HG03066 (cell line): Measurements from ENCODE around the gene MYCN.
"Not testable (repeated sequence)": the region's sequence is repeated elsewhere in the genome, so short reads cannot be mapped to it uniquely, and the experiment has no call there.

Source experiments
- ATAC-seq: cut with Tn5 transposase; IDR thresholded peaks from one replicate; pipeline ENCODE4 v1.9.1; 2021; ENCODE audit warnings: low read depth; ENCODE audit not compliant: unreplicated experiment

Gene MYCN

DNA sequence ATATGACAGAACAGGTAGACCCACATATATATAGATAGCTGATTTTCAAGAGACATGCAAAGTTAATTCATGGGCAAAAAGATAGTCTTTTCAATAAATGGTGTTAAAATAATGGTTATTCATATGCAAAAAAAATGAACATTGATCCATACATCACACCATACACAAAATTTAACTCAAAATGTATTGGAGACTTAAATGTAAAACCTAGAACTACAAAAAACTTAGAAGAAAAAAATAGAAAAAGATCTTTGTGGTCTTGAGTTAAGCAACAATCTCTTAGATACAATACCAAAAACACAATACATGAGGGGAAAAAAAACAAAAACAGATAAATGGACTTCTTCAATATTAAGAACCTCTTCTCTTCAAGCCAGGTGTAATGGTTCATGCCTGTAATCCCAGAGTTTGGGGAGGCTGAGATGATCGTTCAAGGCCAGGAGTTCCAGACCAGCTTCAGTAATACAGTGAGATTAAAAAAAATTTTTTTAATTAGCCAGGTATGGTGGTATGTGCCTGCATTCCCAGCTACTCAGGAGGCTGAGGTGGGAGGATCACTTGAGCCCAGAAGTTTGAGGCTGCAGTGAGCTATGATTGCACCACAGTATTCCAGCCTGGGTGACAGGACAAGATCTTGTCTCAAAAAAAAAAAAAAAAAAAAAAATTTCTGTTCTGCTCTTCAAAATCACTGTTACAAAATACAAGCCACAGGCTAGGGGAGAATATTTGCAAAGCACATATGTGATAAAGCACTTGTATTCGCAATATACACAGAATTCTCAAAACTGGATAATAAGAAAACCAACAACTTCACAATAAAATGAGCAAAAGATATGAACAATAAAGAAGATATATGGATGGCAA lies 32.7 kb upstream of the MYCN start:
- no peak for ATAC-seq

DNA sequence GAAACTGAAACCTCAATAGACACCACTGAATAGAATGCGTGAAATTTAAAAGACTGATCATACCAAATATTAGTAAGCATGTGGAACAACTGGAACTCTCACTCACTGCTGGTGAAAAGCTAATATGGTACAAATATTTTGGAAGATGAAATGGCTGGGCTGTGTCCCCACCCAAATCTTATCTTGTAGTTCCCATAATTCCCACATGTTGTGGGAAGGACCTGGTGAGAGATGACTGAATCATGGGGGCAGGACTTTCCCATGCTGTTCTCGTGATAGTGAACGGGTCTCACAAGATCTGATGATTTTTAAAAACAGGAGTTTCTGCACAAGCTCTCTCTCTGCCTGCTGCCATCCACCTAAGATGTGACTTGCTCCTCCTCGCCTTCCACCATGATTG lies 32.0 kb upstream of the MYCN start:
- no peak for ATAC-seq

DNA sequence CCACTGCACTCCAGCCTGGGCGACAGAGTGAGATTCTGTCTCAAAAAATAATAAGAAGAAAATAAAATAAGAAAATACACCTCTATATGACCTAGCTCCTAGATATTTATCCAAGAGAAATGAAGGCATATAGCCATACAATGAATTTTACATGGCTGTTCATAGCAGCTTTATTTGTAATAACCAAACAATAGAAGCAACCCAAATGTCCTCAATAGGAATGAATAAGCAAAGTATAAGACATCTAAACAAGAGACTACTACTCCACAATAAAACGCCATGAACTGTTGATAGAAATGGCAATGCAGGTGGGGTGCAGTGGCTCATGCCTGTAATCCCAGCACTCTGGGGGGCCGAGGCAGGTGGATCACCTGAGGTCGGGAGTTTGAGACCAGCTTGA lies 31.2 kb upstream of the MYCN start:
- ATAC-seq, result no peak

DNA sequence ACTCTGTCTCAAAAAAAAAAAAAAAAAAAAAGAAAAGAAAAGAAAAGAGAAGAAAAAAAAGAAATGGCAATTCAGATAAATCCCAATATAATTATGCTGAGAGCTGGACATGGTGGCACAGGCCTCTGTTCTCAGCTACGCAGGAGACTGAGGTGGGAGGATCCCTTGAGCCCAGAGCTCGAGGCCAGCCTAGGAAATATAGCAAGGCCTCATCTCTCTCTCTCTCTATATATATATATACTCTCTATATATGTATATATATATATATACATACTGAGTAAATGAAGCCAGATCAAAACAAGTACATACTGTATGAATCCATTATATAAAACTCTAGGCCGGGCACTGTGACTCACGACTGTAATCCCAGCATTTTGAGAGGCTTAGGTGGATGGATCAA lies 30.6 kb upstream of the MYCN start:
- ATAC-seq, result no peak

DNA sequence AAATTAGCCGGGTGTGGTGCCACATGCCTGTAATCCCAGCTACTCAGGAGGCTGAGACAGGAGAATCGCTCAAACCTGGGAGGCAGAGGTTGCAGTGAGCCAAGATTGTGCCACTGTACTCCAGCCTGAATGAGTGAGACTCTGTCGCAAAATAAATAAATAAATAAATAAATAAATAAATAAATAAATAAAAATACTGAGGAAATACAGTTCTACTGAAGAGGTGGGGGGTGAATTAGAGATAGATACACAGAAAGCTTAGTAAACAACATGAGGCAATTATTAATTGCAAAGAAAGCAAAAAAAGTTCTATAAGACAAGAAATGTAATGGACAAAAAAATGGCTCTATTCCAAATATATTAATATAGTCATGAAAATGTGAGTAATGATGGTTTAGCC lies 29.1 kb upstream of the MYCN start:
- not testable (repeated sequence) for ATAC-seq

DNA sequence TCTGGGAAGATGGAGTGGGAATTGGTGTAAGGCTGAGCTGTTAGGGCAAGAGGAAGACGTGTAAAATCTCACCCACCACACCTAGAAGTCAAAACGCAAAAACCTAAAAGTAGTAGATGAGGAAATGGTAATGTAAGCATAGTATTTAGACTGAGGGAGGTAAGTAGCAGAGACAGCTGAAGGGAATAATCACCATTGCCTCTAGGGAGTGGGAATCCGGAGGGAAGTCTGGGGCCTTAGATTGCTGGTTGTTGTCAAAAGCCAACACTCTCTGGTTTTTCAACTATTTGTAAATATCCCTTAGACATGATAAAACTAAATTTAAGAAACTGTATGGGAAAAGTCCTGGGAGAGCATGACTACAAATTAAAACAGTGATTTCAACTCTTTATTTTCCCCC lies 28.7 kb upstream of the MYCN start:
- no peak for ATAC-seq

DNA sequence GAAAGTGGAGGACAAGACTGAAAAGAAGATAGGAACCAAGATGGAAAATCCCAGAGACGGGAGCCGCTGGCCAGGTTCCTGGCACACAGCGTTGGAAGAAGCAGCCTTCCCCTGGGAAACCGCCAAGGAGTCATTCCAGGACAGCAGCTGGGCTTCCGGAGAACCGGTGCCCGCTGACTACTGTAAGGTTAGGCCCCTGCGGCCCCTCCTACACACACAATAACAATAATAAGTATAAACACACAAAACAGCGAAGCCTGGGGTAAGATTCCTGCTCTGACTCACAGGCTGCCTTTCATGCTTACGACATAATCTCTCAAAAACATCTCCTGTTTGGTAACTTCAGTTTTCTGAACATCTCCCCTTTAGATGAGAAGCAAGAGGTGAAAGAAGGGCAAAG lies 28.1 kb upstream of the MYCN start:
- no peak for ATAC-seq

DNA sequence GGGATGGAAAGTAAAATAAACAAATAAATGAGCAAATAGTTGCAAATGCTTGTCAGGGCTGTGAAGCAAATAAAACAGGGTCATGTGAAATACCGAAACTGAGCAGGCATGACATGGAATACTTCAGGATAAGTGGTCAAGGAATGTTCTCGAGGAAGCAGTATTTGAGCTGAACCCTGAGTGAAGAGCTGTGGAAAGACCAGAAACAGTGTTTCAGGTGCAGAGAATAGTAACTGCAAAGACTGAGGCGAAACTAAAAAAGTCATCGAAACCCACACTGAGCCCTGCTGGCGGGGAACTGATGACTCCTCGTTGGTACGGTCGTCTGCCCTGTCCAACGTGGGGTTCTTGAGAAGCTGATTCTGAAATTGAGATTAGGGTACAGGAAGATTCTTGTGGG lies 27.2 kb upstream of the MYCN start:
- ATAC-seq, result no peak

DNA sequence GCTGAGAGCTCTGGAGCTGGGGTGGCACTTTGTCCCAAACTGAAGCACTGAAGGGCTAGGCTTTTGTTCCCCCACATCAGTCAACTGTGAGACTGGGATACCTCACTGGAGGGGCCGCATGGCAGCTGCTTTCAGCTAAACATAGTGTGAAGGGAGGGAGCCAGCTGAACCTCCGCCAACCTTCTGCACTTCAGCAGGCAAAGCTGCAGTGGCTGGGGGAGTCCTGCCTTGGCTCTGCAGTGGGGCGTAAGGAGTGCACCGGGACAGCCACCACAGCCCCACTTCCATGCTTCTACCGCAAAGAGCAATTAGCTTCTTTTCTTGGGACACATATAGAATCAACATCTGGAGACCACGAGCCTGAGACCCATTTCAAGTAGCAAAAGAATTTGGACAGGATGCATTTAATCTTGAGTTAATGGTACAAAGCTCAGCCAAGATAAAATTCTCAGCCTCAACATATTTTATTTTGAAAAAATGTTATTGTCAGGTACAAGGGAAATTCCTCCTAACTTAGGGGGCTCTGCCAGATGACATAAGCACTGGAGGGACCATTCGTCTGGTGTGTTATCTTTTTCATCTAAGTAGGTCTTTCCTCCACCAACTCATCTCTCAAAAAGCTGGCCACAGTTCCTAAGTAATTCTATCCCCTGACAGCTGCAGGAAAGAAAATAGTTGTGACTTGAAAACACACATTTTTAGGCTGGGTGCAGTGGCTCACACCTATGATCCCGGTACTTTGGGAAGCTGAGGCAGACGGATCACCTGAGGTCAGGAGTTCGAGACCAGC lies 25.6 kb upstream of the MYCN start:
- no peak for ATAC-seq

DNA sequence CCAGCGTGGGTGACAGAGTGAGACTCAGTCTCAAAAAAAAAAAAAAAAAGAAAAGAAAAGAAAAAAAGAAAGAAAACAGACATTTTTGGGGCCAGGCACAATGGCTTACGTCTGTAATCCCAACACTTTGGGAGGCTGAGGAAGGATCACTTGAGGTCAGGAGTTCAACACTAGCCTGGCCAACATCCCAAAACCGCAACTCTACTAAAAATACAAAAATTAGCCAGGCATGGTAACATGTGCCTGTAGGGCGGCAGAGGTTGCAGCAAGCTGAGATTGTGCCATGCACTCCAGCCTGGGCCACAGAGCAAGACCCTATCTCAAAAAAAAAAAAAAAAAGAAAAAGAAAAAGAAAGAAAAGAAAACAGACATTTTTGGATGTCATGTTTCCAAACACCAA lies 24.8 kb upstream of the MYCN start:
- not testable (repeated sequence) for ATAC-seq

DNA sequence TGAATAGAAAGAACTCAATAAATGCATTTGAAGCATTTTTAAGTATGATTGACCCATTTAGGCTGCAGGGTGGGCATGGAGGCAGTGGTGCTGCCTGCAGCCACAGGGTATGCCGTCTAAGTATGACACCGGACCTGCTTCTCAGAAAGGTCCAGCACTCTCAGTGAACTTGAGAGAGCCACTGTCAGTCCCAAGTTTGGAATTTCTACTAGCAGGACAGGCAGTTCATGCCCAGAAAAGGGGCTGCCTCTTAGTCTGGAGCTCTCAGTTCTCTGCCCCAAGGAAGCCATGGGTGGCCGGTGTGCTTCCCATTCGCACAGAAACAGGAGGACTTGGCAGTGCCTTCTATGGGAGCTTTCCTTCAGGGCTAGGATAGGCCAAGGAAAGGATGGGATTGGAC lies 24.0 kb upstream of the MYCN start:
- ATAC-seq, result no peak

DNA sequence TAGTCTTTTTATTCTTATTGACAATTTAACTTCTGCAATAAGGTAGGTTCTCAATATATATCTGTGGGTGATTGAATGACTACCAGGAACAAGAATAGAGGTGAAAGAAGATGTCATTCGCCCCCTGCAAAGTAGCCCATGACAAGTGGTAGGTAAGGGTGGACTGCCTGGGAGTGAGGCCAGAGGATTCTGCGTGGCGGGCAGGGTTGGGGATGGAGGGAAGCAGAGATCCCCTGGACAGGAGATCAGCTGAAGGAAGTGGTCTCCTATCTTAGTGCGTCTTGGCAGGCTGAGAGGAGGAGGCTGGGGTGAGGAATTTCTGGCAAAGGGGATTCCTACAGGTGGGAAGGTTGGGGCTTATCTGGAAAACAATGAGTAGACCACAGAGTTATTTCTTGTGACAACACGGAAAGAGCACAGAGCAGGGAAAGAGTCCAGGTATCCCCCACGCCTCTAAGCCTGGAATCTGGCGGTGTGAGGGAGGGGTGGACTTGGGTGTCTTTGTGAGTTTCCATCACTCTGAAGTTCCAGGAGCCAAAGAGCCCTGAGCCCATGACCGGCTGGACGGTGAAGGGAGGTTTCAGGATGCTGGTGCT lies 21.5 kb upstream of the MYCN start:
- no peak for ATAC-seq

DNA sequence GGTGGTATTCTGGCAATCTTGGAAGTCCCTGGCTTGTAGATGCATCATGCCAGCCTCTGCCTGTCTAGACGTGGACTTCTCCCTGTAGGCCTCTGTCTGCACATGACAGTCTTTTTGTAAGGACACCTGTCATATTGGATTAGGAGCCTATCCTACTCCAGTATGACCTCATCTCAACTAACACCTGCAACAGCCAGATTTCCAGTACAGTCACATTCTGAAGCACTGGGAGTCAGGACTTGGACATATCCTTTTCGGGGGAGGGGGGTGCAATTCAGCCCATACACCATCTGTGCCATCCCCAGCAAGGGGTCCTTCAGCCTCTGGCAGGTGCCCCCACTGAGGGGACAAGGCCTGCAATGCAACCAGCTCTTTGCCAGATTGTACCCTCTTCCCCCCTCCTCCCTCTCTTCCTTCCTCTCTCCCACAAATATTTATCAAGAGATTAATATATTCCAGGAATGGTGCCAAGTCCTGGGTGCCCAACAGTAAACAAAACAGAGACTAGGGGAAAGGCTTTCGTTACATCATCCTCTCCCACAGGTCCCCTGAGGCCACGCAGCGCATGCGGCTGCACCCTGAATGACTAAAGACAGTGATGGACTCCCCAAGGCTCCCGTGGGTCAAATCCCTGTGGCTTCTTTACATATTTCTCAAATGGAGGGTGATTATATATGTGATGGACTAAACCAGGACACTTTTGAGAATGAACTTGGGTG lies 20.5 kb upstream of the MYCN start:
- no peak for ATAC-seq

DNA sequence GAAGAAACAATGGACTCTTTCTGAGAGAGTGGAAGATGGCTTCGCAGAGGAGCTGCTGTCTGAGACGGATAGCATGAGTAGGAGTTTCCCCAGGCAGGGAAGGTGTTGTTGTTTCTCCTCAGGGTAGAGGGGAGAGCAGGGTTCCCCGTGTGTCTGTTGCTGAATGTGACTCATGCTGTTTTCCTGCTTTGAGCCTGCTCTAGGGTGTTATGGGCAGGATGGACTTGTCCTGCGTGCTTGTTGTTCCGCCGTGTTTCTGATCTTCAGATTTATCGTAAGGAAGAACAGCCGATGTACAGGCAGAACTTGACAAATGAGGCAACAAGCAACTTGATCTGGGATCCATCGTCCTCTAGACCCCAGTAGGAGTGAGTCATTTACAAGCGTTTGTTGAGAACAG lies 19.7 kb upstream of the MYCN start:
- no peak for ATAC-seq

DNA sequence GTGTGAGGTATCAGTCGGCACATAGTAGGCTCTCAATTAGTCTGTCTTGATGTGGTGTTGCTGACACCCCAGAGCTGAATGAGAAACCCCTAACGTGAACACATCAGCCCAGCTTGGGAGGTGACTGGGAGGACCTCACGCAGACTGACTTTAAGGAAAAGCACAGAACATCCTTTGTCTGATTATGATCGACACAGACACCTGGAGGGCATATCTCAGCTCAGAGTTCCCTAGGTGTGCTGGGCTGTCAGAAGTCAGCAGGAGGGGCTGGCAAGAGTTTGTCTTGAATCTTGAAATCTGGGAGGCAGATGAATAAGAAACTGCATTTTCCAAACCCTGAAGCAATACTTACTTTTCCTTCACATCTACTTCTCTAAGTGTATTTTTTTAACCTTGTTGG lies 16.8 kb upstream of the MYCN start:
- no peak for ATAC-seq

DNA sequence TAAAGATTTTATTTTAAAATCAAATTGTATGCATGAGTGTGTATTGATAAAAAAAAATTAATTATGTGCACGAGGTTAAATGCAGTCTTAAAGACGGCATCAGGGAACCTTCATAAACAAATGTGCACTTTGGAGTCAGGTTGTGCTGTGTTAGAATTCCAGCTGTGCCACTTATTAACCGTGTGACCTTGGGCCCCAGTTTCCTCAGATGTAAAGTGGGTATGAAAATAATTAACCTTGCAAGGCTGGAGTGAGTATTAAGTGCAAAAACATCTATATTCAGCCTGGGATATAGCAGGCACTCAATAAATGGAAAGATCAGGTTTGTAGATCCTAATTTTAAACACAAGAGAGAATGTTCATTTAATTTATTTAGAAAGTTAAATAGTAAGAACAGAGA lies 14.5 kb upstream of the MYCN start:
- ATAC-seq, result no peak

DNA sequence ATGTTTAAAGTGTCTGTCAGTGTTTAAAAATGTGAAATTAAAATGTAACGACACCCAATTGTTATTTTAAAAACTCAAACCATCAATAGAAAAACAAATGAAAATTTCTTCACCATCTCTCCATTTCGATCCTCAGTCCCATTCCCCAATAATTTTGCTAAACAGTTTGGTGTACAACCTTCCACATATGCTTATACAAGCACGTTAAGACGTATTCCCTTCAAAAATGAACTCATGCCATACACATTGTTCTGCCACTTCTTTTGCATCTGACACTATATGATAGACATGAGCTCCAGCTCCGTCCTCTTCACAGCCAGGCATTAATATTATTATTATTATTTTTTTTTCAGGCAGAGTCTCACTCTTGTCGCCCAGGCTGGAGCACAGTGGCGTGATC lies 14.1 kb upstream of the MYCN start:
- ATAC-seq, result no peak

DNA sequence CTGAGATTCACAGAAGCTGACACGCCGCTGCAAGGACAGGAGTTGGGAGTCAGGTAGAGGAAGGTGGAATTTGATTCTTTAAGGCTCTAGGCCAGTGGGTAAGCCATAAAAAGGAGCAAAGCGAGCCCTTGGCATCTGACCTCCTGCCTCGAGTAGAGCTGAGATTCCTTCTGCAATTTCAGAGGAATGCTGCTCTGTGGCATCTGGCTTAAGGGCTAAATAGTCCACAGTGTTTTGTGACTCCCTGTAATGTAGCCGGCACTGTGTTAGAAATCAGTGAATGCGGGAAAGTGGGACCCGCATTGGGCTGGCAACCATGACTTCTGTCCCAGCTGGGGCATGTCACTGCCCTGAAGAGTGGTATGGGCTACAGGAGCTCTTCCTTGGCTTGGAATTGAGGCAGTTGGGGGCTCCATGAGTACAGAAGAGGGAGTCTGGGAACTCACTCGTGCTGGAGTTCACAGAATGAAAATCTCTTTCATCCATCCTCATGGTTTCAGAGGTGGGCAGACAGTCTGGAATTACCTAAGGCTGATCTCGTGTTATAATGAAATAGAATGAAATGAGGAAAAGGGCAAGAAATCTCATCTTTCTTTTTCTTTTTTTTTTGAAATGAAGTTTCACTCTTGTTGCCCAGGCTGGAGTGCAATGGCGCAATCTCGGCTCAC lies 12.7 kb upstream of the MYCN start:
- ATAC-seq, result no peak

DNA sequence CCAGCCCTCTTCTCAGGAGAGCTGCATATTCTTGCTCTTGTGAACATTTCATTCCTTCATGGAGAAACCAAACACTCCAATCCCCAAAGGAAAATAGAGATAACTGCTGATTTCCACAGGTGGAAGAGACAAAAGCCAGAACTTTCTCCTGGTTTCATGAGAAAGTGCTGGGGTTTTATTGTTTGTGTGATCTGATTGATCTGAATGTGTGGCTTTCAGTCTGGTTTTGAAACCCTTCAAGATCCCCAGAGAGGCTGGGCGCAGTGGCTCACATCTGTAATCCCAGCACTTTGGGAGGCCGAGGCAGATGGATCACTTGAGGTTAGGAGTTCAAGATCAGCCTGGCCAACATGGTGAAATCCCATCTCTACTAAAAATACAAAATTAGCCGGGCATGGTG lies 11.3 kb upstream of the MYCN start:
- ATAC-seq, result not testable (repeated sequence)

DNA sequence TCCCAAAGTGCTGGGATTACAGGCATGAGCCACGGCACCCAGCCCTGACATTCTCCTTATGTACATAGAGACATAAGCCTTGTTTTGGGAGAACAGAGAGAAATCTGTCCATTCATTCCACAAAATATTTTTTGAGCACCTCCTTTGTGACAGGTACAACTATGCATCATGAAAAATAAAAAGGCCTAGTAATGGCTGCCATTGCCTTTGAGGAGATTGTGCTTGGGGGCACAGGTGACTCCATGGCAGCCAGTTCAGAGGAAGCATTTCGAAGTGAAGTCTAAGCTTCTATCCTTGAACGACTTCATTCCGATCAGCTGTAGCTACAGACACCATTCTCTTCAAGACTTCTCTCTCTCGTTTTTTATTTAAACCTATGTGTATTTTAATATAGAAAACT lies 10.5 kb upstream of the MYCN start:
- ATAC-seq, result no peak
